Effector memory CD4-positive, alpha-beta T cell (primary cell): Measurements from ENCODE around the gene MTCL1.

Experiments used
- DNase-seq, 3 donors: peaks; one replicate each; pipeline ENCODE4 v3.0.0-alpha.2; 2020
- H3K27ac ChIP-seq: 2 replicates; pipeline ENCODE4 v1.7.0; 2013; ENCODE audit warnings: mild to moderate bottlenecking, low read length, moderate library complexity; ENCODE audit not compliant: insufficient read depth, poor library complexity, severe bottlenecking
- H3K27me3 ChIP-seq: replicated peaks from 2 replicates; pipeline ENCODE4 v1.7.0; 2013; ENCODE audit warnings: mild to moderate bottlenecking, low read length; ENCODE audit not compliant: insufficient read depth, control insufficient read depth, poor library complexity, severe bottlenecking
- H3K36me3 ChIP-seq: 2 replicates; pipeline ENCODE4 v1.7.0; 2013; ENCODE audit warnings: mild to moderate bottlenecking, low read length, moderate library complexity; ENCODE audit not compliant: control insufficient read depth, insufficient read depth
- H3K4me1 ChIP-seq: 2 replicates; pipeline ENCODE4 v1.7.0; 2013; ENCODE audit warnings: low read length, mild to moderate bottlenecking; ENCODE audit not compliant: control insufficient read depth, insufficient read depth, poor library complexity, severe bottlenecking
- H3K4me3 ChIP-seq: 2 replicates; pipeline ENCODE4 v1.7.0; 2013; ENCODE audit warnings: low read length, low read depth, mild to moderate bottlenecking; ENCODE audit not compliant: insufficient read depth, poor library complexity, severe bottlenecking
- H3K9me3 ChIP-seq: 2 replicates; pipeline ENCODE4 v1.7.0; 2013; ENCODE audit warnings: mild to moderate bottlenecking, low read length, moderate library complexity; ENCODE audit not compliant: control insufficient read depth

Gene MTCL1

GRCh38 chr18:8709248-8710059 is 4.1 kb downstream of the MTCL1 start:
- no peak for DNase-seq
- Histone ChIP-seq H3K27ac (no peak overlapping the region), H3K27me3 (peaks cover 20% of the 10 kb centered on the region), H3K4me1 (peaks cover 13% of the 10 kb centered on the region), H3K9me3 (no peaks in the 10 kb centered on the region), H3K36me3 (no peaks in the 10 kb centered on the region), H3K4me3 (no peak overlapping the region)

DNA sequence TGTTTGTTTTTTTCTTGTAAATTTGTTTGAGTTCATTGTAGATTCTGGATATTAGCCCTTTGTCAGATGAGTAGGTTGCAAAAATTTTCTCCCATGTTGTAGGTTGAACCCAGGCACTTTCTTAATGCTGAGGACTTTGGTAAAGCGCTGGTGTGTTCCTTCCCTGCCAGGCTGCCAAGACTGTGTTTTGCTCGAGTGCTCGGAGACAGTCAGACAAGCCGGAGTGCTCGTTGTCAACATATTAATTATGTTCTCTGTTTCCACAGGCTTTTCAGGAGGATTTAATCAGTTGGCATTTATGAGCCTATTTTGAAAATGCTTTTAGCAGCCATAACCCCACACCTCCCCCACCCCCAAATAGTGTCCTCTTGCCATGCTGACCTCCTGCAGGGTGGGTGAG is 6.4 kb downstream of the MTCL1 start:
- Histone ChIP-seq H3K36me3 (no peaks in the 10 kb centered on the region), H3K27me3 (peaks cover 17% of the 10 kb centered on the region), H3K4me1 (peaks cover 6% of the 10 kb centered on the region), H3K27ac (no peak overlapping the region), H3K9me3 (no peaks in the 10 kb centered on the region), H3K4me3 (no peak overlapping the region)
- no peak for DNase-seq

- Histone ChIP-seq H3K36me3 (no peaks in the 10 kb centered on the region), H3K27ac (no peak overlapping the region), H3K4me3 (no peak overlapping the region), H3K9me3 (no peaks in the 10 kb centered on the region), H3K4me1 (no peaks in the 10 kb centered on the region), H3K27me3 (peaks cover 2% of the 10 kb centered on the region)
- no peak for DNase-seq
Measured at GRCh38 chr18:8713691-8714090, 8.3 kb downstream of the MTCL1 start.

DNA sequence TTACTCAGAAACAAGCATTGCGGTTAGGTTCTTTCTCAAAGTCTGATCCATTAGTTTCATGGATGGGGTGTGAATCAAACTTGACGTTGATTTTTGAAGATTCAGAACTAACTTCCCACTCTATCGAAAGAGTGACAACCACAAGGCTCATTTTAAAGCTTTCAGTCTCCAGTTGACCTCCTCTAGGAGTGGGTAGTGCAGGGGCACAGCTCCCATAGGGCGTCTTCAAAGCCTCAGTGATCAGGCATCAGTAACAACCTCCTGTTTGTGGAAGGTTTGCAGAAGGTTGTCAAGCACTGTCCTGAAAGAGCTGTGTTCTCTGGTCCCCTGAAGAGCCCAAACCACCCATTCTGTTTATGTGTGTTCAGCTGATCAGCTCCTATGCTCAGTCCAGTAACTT is 10.2 kb downstream of the MTCL1 start:
- Histone ChIP-seq H3K27me3 (no peaks in the 10 kb centered on the region), H3K27ac (no peak overlapping the region), H3K4me1 (no peaks in the 10 kb centered on the region), H3K36me3 (no peaks in the 10 kb centered on the region), H3K9me3 (no peaks in the 10 kb centered on the region), H3K4me3 (no peak overlapping the region)
- no peak for DNase-seq

- Histone ChIP-seq H3K27ac (no peak overlapping the region), H3K9me3 (no peaks in the 10 kb centered on the region), H3K27me3 (no peaks in the 10 kb centered on the region), H3K36me3 (no peaks in the 10 kb centered on the region), H3K4me1 (no peaks in the 10 kb centered on the region), H3K4me3 (no peak overlapping the region)
- DNase-seq: no peak
Measured at GRCh38 chr18:8717011-8717770, 11.8 kb downstream of the MTCL1 start.

DNA sequence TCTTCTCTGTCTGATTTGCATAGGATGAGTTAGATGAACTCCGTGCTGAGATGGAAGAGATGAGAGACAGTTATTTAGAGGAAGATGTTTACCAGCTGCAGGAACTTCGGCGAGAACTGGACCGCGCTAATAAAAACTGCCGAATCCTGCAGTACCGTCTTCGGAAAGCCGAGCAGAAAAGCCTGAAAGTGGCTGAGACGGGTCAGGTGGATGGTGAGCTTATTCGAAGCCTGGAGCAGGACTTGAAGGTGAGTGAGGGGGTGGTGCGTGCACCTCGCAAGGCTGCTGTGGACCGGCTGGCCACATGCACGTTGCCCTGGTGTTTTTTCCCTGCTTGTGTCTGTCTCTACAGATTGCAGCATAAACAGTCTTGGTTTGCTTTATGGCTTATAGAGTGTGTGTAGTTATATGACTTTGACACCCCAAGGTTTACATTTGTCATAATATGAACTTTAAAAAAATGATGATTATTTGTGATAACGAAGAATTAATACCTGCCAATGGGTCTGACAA is 13.1 kb downstream of the MTCL1 start:
- no peak for DNase-seq
- no peak overlapping the region for H3K27ac ChIP-seq
- H3K36me3 ChIP-seq: no peaks in the 10 kb centered on the region
- H3K27me3 ChIP-seq: no peaks in the 10 kb centered on the region
- no peaks in the 10 kb centered on the region for H3K4me1 ChIP-seq
- H3K4me3 ChIP-seq: no peak overlapping the region
- H3K9me3 ChIP-seq: no peaks in the 10 kb centered on the region

GRCh38 chr18:8719192-8719591 is 13.8 kb downstream of the MTCL1 start:
- H3K36me3 ChIP-seq: no peaks in the 10 kb centered on the region
- no peak for DNase-seq
- H3K27ac ChIP-seq: no peak overlapping the region
- H3K27me3 ChIP-seq: no peaks in the 10 kb centered on the region
- no peak overlapping the region for H3K4me3 ChIP-seq
- H3K4me1 ChIP-seq: no peaks in the 10 kb centered on the region
- no peaks in the 10 kb centered on the region for H3K9me3 ChIP-seq

DNA sequence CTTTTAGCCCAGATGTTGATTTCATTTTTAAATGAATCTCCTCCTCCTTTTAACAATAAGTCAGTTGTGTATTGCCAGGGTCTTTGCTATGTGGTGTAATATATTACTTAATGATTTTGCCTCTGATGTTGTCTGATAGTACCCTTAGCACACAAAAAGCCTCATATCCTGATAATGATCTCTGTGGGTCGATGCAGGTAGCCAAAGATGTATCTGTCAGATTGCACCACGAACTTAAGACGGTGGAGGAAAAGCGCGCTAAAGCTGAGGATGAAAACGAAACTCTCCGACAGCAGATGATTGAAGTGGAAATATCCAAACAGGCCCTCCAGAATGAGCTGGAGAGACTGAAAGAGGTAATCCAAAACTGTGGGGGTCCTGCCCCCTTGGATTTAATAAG is 14.8 kb downstream of the MTCL1 start:
- no peak overlapping the region for H3K27ac ChIP-seq
- H3K4me3 ChIP-seq: no peak overlapping the region
- H3K27me3 ChIP-seq: no peaks in the 10 kb centered on the region
- no peaks in the 10 kb centered on the region for H3K4me1 ChIP-seq
- DNase-seq: no peak
- H3K9me3 ChIP-seq: no peaks in the 10 kb centered on the region
- H3K36me3 ChIP-seq: no peaks in the 10 kb centered on the region

GRCh38 chr18:8721094-8721669 is 15.8 kb downstream of the MTCL1 start:
- no peaks in the 10 kb centered on the region for H3K36me3 ChIP-seq
- H3K9me3 ChIP-seq: no peaks in the 10 kb centered on the region
- H3K27ac ChIP-seq: no peak overlapping the region
- no peak overlapping the region for H3K4me3 ChIP-seq
- H3K4me1 ChIP-seq: no peaks in the 10 kb centered on the region
- H3K27me3 ChIP-seq: no peaks in the 10 kb centered on the region
- no peak for DNase-seq

DNA sequence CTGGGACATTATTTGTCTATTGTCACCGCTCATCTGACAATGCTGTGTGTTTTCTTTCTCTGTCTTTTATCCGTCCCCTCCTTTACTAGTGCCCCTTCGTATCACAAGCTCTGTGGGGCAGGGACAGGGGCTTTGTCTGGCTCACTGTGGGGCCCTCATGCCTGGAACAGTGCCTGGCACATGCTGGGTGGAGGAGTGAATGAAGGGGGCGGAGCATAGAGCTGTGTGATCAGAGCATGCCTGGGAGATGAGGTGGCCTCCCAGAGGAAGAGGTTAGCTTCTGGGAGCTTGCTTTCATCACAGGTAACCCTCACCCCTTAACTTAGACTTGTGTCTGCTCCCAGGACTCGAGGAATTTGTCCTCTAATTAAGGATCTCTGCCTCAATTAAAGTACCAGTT is 16.4 kb downstream of the MTCL1 start:
- H3K27ac ChIP-seq: no peak overlapping the region
- no peaks in the 10 kb centered on the region for H3K9me3 ChIP-seq
- DNase-seq: no peak
- H3K4me1 ChIP-seq: no peaks in the 10 kb centered on the region
- H3K27me3 ChIP-seq: no peaks in the 10 kb centered on the region
- H3K4me3 ChIP-seq: no peak overlapping the region
- H3K36me3 ChIP-seq: no peaks in the 10 kb centered on the region
